ENCODE data around the gene SPEG. TPM values are rescaled to one million over a fixed set of nuclear protein-coding genes. Genes with fewer than 3 reads are reported as not detected.
A peak's percentile ranks its signal among the peaks of the same experiment; 100 is the strongest.

Gene SPEG
- total and polyA plus RNA-seq, 2 of the 13 experiments (the other 11 are each of a cell fraction or from before 2014, with no cell fraction given) = 0.18 to 0.24 TPM

DNA sequence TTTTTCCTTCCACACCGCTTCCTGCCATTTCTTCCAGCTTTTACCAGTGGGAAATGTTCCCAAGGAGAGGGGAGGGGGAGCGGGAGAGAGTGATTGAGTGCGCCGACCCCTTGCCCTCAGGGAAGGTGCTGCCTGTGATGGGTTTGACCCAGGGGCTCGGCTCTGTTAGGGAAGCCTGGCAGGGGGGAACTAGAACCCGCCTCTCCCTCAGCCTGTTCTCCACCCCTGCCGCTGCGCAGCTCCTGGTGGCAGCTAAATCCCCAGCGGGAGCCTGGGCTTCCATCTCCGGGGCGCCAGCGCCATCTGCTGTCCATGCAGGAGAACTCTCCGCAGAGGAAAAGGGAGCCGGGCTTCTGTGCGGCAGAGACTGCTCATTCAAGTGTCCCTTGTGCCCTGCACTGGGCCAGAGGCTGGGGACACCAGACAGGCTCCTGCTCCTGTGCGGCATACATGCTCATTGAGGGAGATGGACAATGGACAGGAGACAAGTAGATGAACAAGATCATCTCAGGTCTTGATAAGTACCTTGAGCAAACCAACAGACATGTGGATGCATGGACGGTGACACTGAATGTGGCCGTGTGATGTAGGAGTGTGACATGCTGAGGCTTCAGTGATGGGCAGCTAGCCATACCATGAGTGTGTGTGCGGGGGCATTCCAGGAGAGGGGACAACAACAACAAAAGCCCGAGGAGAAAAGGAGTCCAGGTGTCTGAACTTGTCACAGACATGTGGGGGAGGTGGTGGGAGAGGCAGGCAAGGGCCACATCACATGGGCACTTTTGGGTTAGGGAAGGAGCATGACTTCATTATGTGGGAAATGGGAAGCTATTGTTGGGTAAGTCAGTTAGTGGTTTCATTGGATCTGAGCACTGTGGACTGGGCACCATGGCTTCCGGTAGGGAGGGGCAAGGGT is 95.7 kb downstream of the SPEG start (continued):
- TF ChIP-seq SOX6 (IDR thresholded peaks at IDR 0.05) (no peak), SOX6 (CRISPR knock-in tag; IDR thresholded peaks at IDR 0.05) (no peak), MEIS1 (CRISPR knock-in tag; IDR thresholded peaks at IDR 0.05; ENCODE audit: borderline replicate concordance) (no peak), RAD21 (CRISPR knock-in tag; IDR thresholded peaks at IDR 0.05) (peak; percentile 100), IKZF5 (CRISPR knock-in tag; IDR thresholded peaks at IDR 0.05) (peak; percentile 57; the same call in 1 of the 2 replicates), ZNF10 (CRISPR knock-in tag; IDR thresholded peaks at IDR 0.05; ENCODE audit: borderline replicate concordance, low read depth) (no peak), ARID4A (CRISPR knock-in tag; IDR thresholded peaks at IDR 0.05; ENCODE audit: borderline replicate concordance) (peak; percentile 36; the same call in 1 of the 2 replicates), MAF1 (CRISPR knock-in tag; IDR thresholded peaks at IDR 0.05; ENCODE audit: borderline replicate concordance) (no peak), ZNF543 (CRISPR knock-in tag; IDR thresholded peaks at IDR 0.05) (no peak), HOXA7 (CRISPR knock-in tag; IDR thresholded peaks at IDR 0.05) (no peak), PHF5A (CRISPR knock-in tag; IDR thresholded peaks at IDR 0.05; ENCODE audit: low read depth, unreplicated experiment) (no peak), ZNF337 (CRISPR knock-in tag; IDR thresholded peaks at IDR 0.05; ENCODE audit: borderline replicate concordance, low read depth) (no peak), SP4 (CRISPR knock-in tag; IDR thresholded peaks at IDR 0.05) (peak; percentile 47; the same call in 1 of the 2 replicates), CCDC6 (CRISPR knock-in tag; IDR thresholded peaks at IDR 0.05) (no peak; the same call in 1 of the 2 replicates), BRD4 (CRISPR knock-in tag; IDR thresholded peaks at IDR 0.05) (no peak), NFE2 (CRISPR knock-in tag; IDR thresholded peaks at IDR 0.05) (no peak), SRSF9 (IDR thresholded peaks at IDR 0.05; ENCODE audit: borderline replicate concordance, insufficient read depth, low read depth, low read length, poor library complexity, severe bottlenecking) (no peak), ESRRA (CRISPR knock-in tag; IDR thresholded peaks at IDR 0.05; ENCODE audit: low read depth) (no peak), ZNF713 (CRISPR knock-in tag; IDR thresholded peaks at IDR 0.05) (no peak)
- TF ChIP-seq, protein P1, sequence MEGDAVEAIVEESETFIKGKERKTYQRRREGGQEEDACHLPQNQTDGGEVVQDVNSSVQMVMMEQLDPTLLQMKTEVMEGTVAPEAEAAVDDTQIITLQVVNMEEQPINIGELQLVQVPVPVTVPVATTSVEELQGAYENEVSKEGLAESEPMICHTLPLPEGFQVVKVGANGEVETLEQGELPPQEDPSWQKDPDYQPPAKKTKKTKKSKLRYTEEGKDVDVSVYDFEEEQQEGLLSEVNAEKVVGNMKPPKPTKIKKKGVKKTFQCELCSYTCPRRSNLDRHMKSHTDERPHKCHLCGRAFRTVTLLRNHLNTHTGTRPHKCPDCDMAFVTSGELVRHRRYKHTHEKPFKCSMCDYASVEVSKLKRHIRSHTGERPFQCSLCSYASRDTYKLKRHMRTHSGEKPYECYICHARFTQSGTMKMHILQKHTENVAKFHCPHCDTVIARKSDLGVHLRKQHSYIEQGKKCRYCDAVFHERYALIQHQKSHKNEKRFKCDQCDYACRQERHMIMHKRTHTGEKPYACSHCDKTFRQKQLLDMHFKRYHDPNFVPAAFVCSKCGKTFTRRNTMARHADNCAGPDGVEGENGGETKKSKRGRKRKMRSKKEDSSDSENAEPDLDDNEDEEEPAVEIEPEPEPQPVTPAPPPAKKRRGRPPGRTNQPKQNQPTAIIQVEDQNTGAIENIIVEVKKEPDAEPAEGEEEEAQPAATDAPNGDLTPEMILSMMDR (CRISPR knock-in tag; IDR thresholded peaks at IDR 0.05) = peak; percentile 99
- TF ChIP-seq, protein P2, sequence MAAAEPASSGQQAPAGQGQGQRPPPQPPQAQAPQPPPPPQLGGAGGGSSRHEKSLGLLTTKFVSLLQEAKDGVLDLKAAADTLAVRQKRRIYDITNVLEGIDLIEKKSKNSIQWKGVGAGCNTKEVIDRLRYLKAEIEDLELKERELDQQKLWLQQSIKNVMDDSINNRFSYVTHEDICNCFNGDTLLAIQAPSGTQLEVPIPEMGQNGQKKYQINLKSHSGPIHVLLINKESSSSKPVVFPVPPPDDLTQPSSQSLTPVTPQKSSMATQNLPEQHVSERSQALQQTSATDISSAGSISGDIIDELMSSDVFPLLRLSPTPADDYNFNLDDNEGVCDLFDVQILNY (CRISPR knock-in tag; conservative IDR thresholded peaks at IDR 0.05) = no peak
